Adrenal gland (tissue), 12 donors: Measurements from ENCODE around the gene GPATCH2L. TPM values are rescaled to one million over a fixed set of nuclear protein-coding genes. Genes with fewer than 3 reads are reported as not detected.

Experiments
- DNase-seq, 7 donors: peaks; one replicate each; pipeline ENCODE4 v3.0.0-alpha.2; 2019 to 2020
- H3K27ac ChIP-seq, 5 donors: fragments of 200-600 bp; sonication (generic) in 4 of 5; 1 replicate in 3 of 5; 2 replicates in 2 of 5; pipeline versions ENCODE4 v1.5.1 to v1.8.0; 2016 to 2020; ENCODE audit warnings: mild to moderate bottlenecking in 1 of 5
- H3K27me3 ChIP-seq: fragments of 200-600 bp; 2 replicates; pipeline ENCODE4 v1.8.0; 2021
- H3K36me3 ChIP-seq, 2 donors: fragments of 200-600 bp; replicated peaks in 1 of 2; 1 replicate in 1 of 2; 2 replicates in 1 of 2; pipeline versions ENCODE4 v1.5.1 to v1.8.0; 2018 to 2022
- H3K4me1 ChIP-seq, 2 donors: fragments of 200-600 bp; replicated peaks in 1 of 2; 1 replicate in 1 of 2; 2 replicates in 1 of 2; pipeline versions ENCODE4 v1.5.1 to v1.8.0; 2018 to 2021
- H3K4me3 ChIP-seq, 4 donors: fragments of 200-600 bp; sonication (generic) in 3 of 4; one replicate each; pipeline ENCODE4 v1.5.1; 2016 to 2018
- H3K9me3 ChIP-seq, 3 donors: fragments of 200-600 bp; sonication (generic) in 1 of 3; replicated peaks in 1 of 3; 1 replicate in 2 of 3; 2 replicates in 1 of 3; pipeline versions ENCODE4 v1.5.1 to v1.8.0; 2016 to 2021
- CTCF ChIP-seq, 6 experiments: fragments of 450-650 bp in 4 of 6; fragments of 200-600 bp in 2 of 6; sonication (generic) in 1 of 6; IDR thresholded peaks; 1 replicate in 5 of 6; 2 replicates in 1 of 6; pipeline versions ENCODE4 v1.5.1 to v1.8.0; 2016 to 2021; ENCODE audit warnings: antibody characterized with exemption in 6 of 6, mild to moderate bottlenecking in 2 of 6, moderate library complexity in 1 of 6
- POLR2A ChIP-seq, 2 donors: fragments of 450-650 bp; IDR thresholded peaks; one replicate each; pipeline ENCODE4 v1.6.1; 2017; ENCODE audit warnings: antibody characterized with exemption in 2 of 2, mild to moderate bottlenecking in 2 of 2, moderate library complexity in 1 of 2
- WGBS, 4 donors: extraction: QIAGEN DNeasy Blood & Tissue Kit in 2 of 4; methylation state at CpG; one replicate each; pipeline versions ENCODE4 v1.1.5 to v1.1.7; 2013 to 2017; 5-methylcytosine and 5-hydroxymethylcytosine counted together
- intact Hi-C, 2 donors: fragments of 100-400 bp; cut with DNase I; formaldehyde crosslinking; loops; one replicate each; pipeline versions ENCODE4 v1.14.1 to v1.15.0; 2022 to 2023
- polyA plus RNA-seq, 3 donors: library from polyadenylated mRNA; stranded (reverse); fragments of 200-250 nt in 2 of 3; fragments of 350-450 nt in 1 of 3; fragmentation: Illumina TruSeq in 1 of 3; extraction: RNeasy Lipid Tissue Mini Kit (QIAGEN cat#74804) in 1 of 3; gene quantifications; one replicate each; pipeline ENCODE4 v1.2.3, GENCODE V29; 2013 to 2014
- total RNA-seq, 9 donors: library from RNA; depleted of rRNA in 4 of 9; stranded (reverse); fragments of >200 nt in 4 of 9; fragments of 120-200 nt in 1 of 9; fragmentation: NEBNext Ultra II Directional in 1 of 9; extraction: Animal tissue kit (Norgen Biotek cat#: 25700) in 1 of 9; gene quantifications; one replicate each; pipeline versions ENCODE4 v1.1.0 to v1.2.4, GENCODE V29; 2013 to 2023
- donor health status: healthy with polysubstance abuse.
- donor health status: Bipolar disorder and iron deficiency.
- donor health status: DM: yes; HTN: yes; CAD: no.
- donor health status: DM: no; HTN: no; CAD: no.
- donor health status: DM: no; HTN: no; CAD: no.
- donor health status: DM: yes; HTN: yes; CAD: no.

Gene GPATCH2L
- total and polyA plus RNA-seq, 12 donors = 3.2 to 108 (median 41.1) TPM

GRCh38 chr14:76236172-76237130, 84.7 kb downstream of the GPATCH2L start:
- no peaks in the 10 kb centered on the region for H3K27me3 ChIP-seq
- intact Hi-C loops = no loop called here
- WGBS, 4 donors = 73 to 83% (median 79%) methylated on average over 10 to 13 of the region's 13 CpGs
- no peak overlapping the region for H3K27ac ChIP-seq
- no peak overlapping the region for H3K4me3 ChIP-seq
- DNase-seq = no peak
- no peaks in the 10 kb centered on the region for H3K9me3 ChIP-seq
- no peaks in the 10 kb centered on the region for H3K4me1 ChIP-seq
- no peak for TF ChIP-seq CTCF (IDR thresholded peaks at IDR 0.05)
- TF ChIP-seq POLR2A (IDR thresholded peaks at IDR 0.05) = no peak
- no peaks in the 10 kb centered on the region for H3K36me3 ChIP-seq

DNA sequence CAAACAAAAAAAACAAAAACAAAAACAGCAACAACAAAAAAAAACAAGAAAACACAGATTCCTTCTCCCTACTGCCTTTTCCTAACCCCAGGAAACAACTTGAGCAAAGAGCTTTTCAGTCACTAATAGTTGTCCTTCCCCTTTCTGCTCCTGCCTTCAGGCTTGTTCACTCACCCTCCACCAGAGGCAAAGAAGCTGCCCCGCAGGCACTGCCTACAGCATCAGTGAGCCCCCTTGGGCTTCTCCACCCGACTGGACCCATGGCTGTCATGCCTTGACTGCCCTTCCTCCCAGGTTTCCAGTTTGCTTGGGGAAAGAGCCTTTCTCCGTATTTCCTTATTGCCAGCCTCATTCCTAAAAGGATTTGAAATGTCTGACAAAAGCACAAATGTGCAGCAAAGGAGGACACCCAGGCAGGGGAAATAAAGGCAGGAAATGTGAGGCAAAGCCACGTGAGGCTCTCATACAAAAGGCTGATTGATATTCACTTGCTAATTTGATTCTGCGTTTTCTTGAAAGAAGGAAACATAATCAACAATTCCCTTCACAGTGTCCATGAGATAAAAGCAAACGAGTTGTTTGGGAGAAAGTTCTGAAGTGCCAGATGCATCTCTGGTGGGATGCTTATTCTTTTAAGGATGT, 85.7 kb downstream of the GPATCH2L start:
- WGBS, 4 donors = 64 to 78% (median 71%) methylated on average over 6 of the region's 6 CpGs
- Histone ChIP-seq H3K27ac (no peak overlapping the region), H3K4me1 (no peaks in the 10 kb centered on the region), H3K27me3 (no peaks in the 10 kb centered on the region), H3K9me3 (peaks cover 0 to 2% (median 0%) of the 10 kb centered on the region in 3 donors), H3K4me3 (no peak overlapping the region), H3K36me3 (no peaks in the 10 kb centered on the region)
- DNase-seq = no peak
- intact Hi-C loops = no loop called here
- TF ChIP-seq CTCF (IDR thresholded peaks at IDR 0.05) = no peak
- TF ChIP-seq POLR2A (IDR thresholded peaks at IDR 0.05) = no peak

DNA sequence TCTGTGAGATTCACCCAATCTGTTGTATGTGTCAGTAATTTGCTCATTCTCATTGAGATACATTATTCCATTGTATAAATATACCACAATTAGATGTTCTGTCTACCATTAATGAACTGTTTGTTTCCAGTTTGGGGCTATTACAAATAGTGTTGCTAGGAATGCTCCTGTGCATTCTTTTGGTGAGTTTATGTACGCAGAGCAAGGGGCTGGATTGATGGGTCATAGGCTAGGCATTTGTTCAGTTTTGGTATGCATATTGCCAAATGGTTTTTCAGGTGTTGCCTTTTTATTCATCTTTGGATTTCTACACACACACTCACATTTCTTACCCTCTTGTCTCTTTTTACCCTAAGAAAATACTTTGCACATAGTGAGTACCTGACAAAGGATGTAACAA, 93.4 kb downstream of the GPATCH2L start:
- DNase-seq = no peak
- Histone ChIP-seq H3K27me3 (no peaks in the 10 kb centered on the region), H3K9me3 (peaks cover 0 to 4% (median 0%) of the 10 kb centered on the region in 3 donors), H3K4me3 (no peak overlapping the region), H3K36me3 (no peaks in the 10 kb centered on the region), H3K4me1 (no peaks in the 10 kb centered on the region), H3K27ac (no peak overlapping the region)
- WGBS, 4 donors = 74 to 88% (median 79%) methylated on average over 1 of the region's 1 CpG
- TF ChIP-seq POLR2A (IDR thresholded peaks at IDR 0.05) = no peak
- TF ChIP-seq CTCF (IDR thresholded peaks at IDR 0.05) = no peak
- intact Hi-C loops = no loop called here

- whole genome bisulfite sequencing, 4 donors = 22 to 36% (median 32%) methylated on average over 9 of the region's 9 CpGs
- H3K4me1 ChIP-seq = no peaks in the 10 kb centered on the region
- TF ChIP-seq POLR2A (IDR thresholded peaks at IDR 0.05) (no peak), CTCF (IDR thresholded peaks at IDR 0.05) (no peak)
- H3K27ac ChIP-seq = no peak overlapping the region
- H3K27me3 ChIP-seq = no peaks in the 10 kb centered on the region
- H3K36me3 ChIP-seq = no peaks in the 10 kb centered on the region
- no peak overlapping the region for H3K4me3 ChIP-seq
- no peak for DNase-seq
- intact Hi-C loops = no loop called here
- H3K9me3 ChIP-seq = no peaks in the 10 kb centered on the region
Measured at GRCh38 chr14:76250302-76250701, 98.6 kb downstream of the GPATCH2L start.
